IMR-90 (cell line): ENCODE measurements around the gene OVOL1. TPM values are rescaled to one million over a fixed set of nuclear protein-coding genes. Genes with fewer than 3 reads are reported as not detected.

Source experiments
- ATAC-seq: fragments of 200-7000 bp; cut with Tn5 transposase; 2 replicates; pipeline ENCODE4 v1.9.1; 2020; ENCODE audit warnings: low read depth, mild to moderate bottlenecking, moderate library complexity
- BruUV-seq: library from RNA; stranded (reverse); fragments of 400-500 nt; replicated peaks from 2 replicates; lab custom pipeline; 2021; lab: Mats Ljungman, UMichigan
- CTCF ChIA-PET: fragments of 300-600 bp; formaldehyde crosslinking; extraction: SDS; loops from one replicate; lab custom pipeline; 2021; ENCODE audit warnings: antibody characterized with exemption; lab: Yijun Ruan, JAX
- POLR2A ChIA-PET: fragments of 300-600 bp; sonication (Branson Sonifier 250); formaldehyde crosslinking; loops from one replicate; lab custom pipeline; 2022; ENCODE audit warnings: antibody characterized with exemption; ENCODE audit not compliant: unreplicated experiment; lab: Charles Lee
- DNase-seq: peaks from one replicate; pipeline ENCODE4 v3.0.0; 2013
- H2AFZ ChIP-seq: replicated peaks from 2 replicates; pipeline ENCODE3; 2013; ENCODE audit warnings: low read length, mild to moderate bottlenecking; ENCODE audit not compliant: poor library complexity
- H2AK5ac ChIP-seq: 2 replicates; pipeline ENCODE4 v1.6.1; 2013; ENCODE audit warnings: low read depth, low read length, inconsistent platforms
- H2AK9ac ChIP-seq: replicated peaks from 2 replicates; pipeline ENCODE3; 2013; ENCODE audit warnings: mild to moderate bottlenecking, low read depth, low read length, moderate library complexity; ENCODE audit not compliant: poor library complexity
- H2BK120ac ChIP-seq: 2 replicates; pipeline ENCODE4 v1.6.1; 2013; ENCODE audit warnings: low read depth, low read length, inconsistent platforms
- H2BK15ac ChIP-seq: 3 replicates; pipeline ENCODE4 v1.6.1; 2013; ENCODE audit warnings: low read depth, low read length, inconsistent platforms
- H2BK20ac ChIP-seq: 2 replicates; pipeline ENCODE4 v1.6.1; 2013; ENCODE audit warnings: low read depth, mild to moderate bottlenecking, inconsistent platforms, low read length, moderate library complexity
- H2BK5ac ChIP-seq: 2 replicates; pipeline ENCODE4 v1.6.1; 2013; ENCODE audit warnings: mild to moderate bottlenecking, low read depth, low read length, inconsistent platforms; ENCODE audit not compliant: poor library complexity, severe bottlenecking
- H3K14ac ChIP-seq: replicated peaks from 2 replicates; pipeline ENCODE4 v1.6.1; 2013; ENCODE audit warnings: low read depth, low read length, inconsistent platforms
- H3K18ac ChIP-seq: 2 replicates; pipeline ENCODE4 v1.6.1; 2013; ENCODE audit warnings: low read depth, low read length, control low read depth
- H3K23ac ChIP-seq: 2 replicates; pipeline ENCODE4 v1.6.1; 2013; ENCODE audit warnings: low read depth, low read length, inconsistent platforms
- H3K27ac ChIP-seq: 2 replicates; pipeline ENCODE4 v1.5.1; 2013; ENCODE audit warnings: mild to moderate bottlenecking, control low read depth, low read length; ENCODE audit not compliant: insufficient read depth
- H3K27me3 ChIP-seq: 2 replicates; pipeline ENCODE4 v1.6.1; 2013; ENCODE audit warnings: low read length; ENCODE audit not compliant: control insufficient read depth, insufficient read depth
- H3K36me3 ChIP-seq: 2 replicates; pipeline ENCODE4 v1.6.1; 2013; ENCODE audit warnings: low read length, mixed read lengths; ENCODE audit not compliant: control insufficient read depth, insufficient read depth
- H3K4ac ChIP-seq: 2 replicates; pipeline ENCODE4 v1.6.1; 2013; ENCODE audit warnings: low read depth, low read length, inconsistent platforms
- H3K4me1 ChIP-seq: 2 replicates; pipeline ENCODE4 v1.6.1; 2013; ENCODE audit warnings: low read length, mixed read lengths; ENCODE audit not compliant: control insufficient read depth, insufficient read depth
- H3K4me2 ChIP-seq: 2 replicates; pipeline ENCODE4 v1.6.1; 2013; ENCODE audit warnings: low read depth, mild to moderate bottlenecking, control low read depth, low read length, moderate library complexity
- H3K4me3 ChIP-seq: 2 replicates; pipeline ENCODE4 v1.5.1; 2013; ENCODE audit warnings: low read depth, mild to moderate bottlenecking, control low read depth, low read length, moderate library complexity; ENCODE audit not compliant: insufficient read depth
- H3K56ac ChIP-seq: 2 replicates; pipeline ENCODE4 v1.6.1; 2013; ENCODE audit warnings: low read length, inconsistent platforms; ENCODE audit not compliant: insufficient read depth; ENCODE audit errors: extremely low read depth
- H3K79me1 ChIP-seq, 2 experiments: 2 replicates each; pipeline ENCODE4 v1.6.1; 2013; ENCODE audit warnings: low read length in 2 of 2, inconsistent platforms in 1 of 2, low read depth in 1 of 2
- H3K9ac ChIP-seq: 2 replicates; pipeline ENCODE4 v1.6.1; 2013; ENCODE audit warnings: low read depth, low read length, control low read depth
- H3K9me1 ChIP-seq: 2 replicates; pipeline ENCODE4 v1.6.1; 2013; ENCODE audit warnings: low read length, inconsistent platforms; ENCODE audit not compliant: insufficient read depth
- H3K9me3 ChIP-seq: 2 replicates; pipeline ENCODE4 v1.6.1; 2013; ENCODE audit warnings: low read length; ENCODE audit not compliant: control insufficient read depth, insufficient read depth
- H4K20me1 ChIP-seq: 2 replicates; pipeline ENCODE4 v1.6.1; 2013; ENCODE audit warnings: low read length, inconsistent platforms; ENCODE audit not compliant: insufficient read depth
- H4K5ac ChIP-seq: 2 replicates; pipeline ENCODE4 v1.6.1; 2013; ENCODE audit warnings: mild to moderate bottlenecking, low read depth, low read length, control low read depth
- H4K8ac ChIP-seq, 2 experiments: 2 replicates each; pipeline ENCODE4 v1.6.1; 2013; ENCODE audit warnings: low read depth in 2 of 2, low read length in 2 of 2, control low read depth in 1 of 2, inconsistent platforms in 1 of 2
- H4K91ac ChIP-seq: 2 replicates; pipeline ENCODE4 v1.6.1; 2013; ENCODE audit warnings: low read depth, low read length, inconsistent platforms; ENCODE audit not compliant: insufficient read depth
- FOS ChIP-seq: fragments of 150-350 bp; IDR thresholded peaks from 2 replicates; pipeline ENCODE4 v1.6.1; 2016; ENCODE audit warnings: low read depth, low read length
- MAZ ChIP-seq: IDR thresholded peaks from 2 replicates; pipeline ENCODE4 v1.6.1; 2012; ENCODE audit warnings: low read depth, mild to moderate bottlenecking, low read length, improper control_type of control experiment, moderate library complexity, borderline replicate concordance
- RAD21 ChIP-seq: IDR thresholded peaks from 2 replicates; pipeline ENCODE4 v1.6.1; 2012; ENCODE audit warnings: low read length, improper control_type of control experiment
- WGBS, 2 experiments: methylation state at CpG; one replicate each; pipeline versions ENCODE4 v1.1.5 to v1.1.7; 2013; ENCODE audit warnings: missing lambda C conversion rate in 2 of 2; ENCODE audit not compliant: insufficient read length in 1 of 2; ENCODE audit errors: extremely low coverage in 2 of 2; 5-methylcytosine and 5-hydroxymethylcytosine counted together
- dilution Hi-C: fragments of 300-500 bp; cut with HindIII; formaldehyde crosslinking; loops from one replicate; pipeline ENCODE4 v1.14.3; 2018; ENCODE audit warnings: low sequenced_read_pairs; ENCODE audit not compliant: unreplicated experiment
- in situ Hi-C: fragments of 300-500 bp; cut with MboI; formaldehyde crosslinking; loops from 3 replicates; pipeline ENCODE4 v1.14.3; 2019; ENCODE audit warnings: low sequenced_read_pairs, inconsistent platforms, mixed read lengths
- intact Hi-C: fragments of 100-400 bp; cut with micrococcal nuclease; formaldehyde crosslinking; loops from 2 replicates; pipeline ENCODE4 v1.10.0; 2022
- polyA plus RNA-seq, 3 experiments: library from polyadenylated mRNA; depleted of rRNA; stranded (reverse); fragments of >200 nt; gene quantifications; 2 replicates each; pipeline ENCODE4 v1.2.3, GENCODE V29; 2012; ENCODE audit warnings: low replicate concordance in 1 of 3
- total RNA-seq: library from RNA; depleted of rRNA; stranded (reverse); fragments of >200 nt; gene quantifications from 2 replicates; pipeline ENCODE4 v1.2.3, GENCODE V29; 2012
- TF ChIP-seq, protein P1 (sequence below): fragments of 150-350 bp; IDR thresholded peaks from 2 replicates; pipeline ENCODE4 v1.6.1; 2017; ENCODE audit warnings: mild to moderate bottlenecking, antibody characterized with exemption, low read length, low read depth

The OVOL1 gene
- total and polyA plus RNA-seq, 2 of the 4 experiments (the other 2 are of a cell fraction): not detected

GRCh38 chr11:65743681-65744025 is 43.2 kb upstream of the OVOL1 start:
- intact Hi-C loops: no loop called here
- no peak overlapping the region for H3K56ac ChIP-seq
- no peak overlapping the region for H2BK20ac ChIP-seq
- H2BK5ac ChIP-seq: no peak overlapping the region
- no peak for TF ChIP-seq MAZ
- TF ChIP-seq FOS: no peak
- TF ChIP-seq, protein P1, sequence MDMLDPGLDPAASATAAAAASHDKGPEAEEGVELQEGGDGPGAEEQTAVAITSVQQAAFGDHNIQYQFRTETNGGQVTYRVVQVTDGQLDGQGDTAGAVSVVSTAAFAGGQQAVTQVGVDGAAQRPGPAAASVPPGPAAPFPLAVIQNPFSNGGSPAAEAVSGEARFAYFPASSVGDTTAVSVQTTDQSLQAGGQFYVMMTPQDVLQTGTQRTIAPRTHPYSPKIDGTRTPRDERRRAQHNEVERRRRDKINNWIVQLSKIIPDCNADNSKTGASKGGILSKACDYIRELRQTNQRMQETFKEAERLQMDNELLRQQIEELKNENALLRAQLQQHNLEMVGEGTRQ: no peak
- TF ChIP-seq RAD21: no peak
- H4K8ac ChIP-seq: no peak overlapping the region
- H4K91ac ChIP-seq: no peak overlapping the region
- ChIA-PET POLR2A (no interaction called here), CTCF (no interaction called here)
- no peak overlapping the region for H2AFZ ChIP-seq
- no peak overlapping the region for H2BK15ac ChIP-seq
- 85% methylated on average over 6 of the region's 10 CpGs; no CpG with 5 or more reads in 1 of the 2 experiments for WGBS, 2 experiments
- no peak overlapping the region for H3K4me3 ChIP-seq
- no peaks in the 10 kb centered on the region for H3K79me1 ChIP-seq
- H3K9me3 ChIP-seq: no peaks in the 10 kb centered on the region
- H3K4me2 ChIP-seq: no peak overlapping the region
- in situ Hi-C loops: no loop called here
- BruUV-seq: no TSS peak
- no peak overlapping the region for H3K9ac ChIP-seq
- peaks cover 1% of the 10 kb centered on the region for H3K27me3 ChIP-seq
- no peak overlapping the region for H4K5ac ChIP-seq
- no peak overlapping the region for H2AK9ac ChIP-seq
- no peak overlapping the region for H3K23ac ChIP-seq
- DNase-seq: no peak
- no peaks in the 10 kb centered on the region for H3K4me1 ChIP-seq
- H3K36me3 ChIP-seq: no peaks in the 10 kb centered on the region
- no peak overlapping the region for H3K4ac ChIP-seq
- no peak for ATAC-seq
- no peak overlapping the region for H3K18ac ChIP-seq
- H2BK120ac ChIP-seq: no peak overlapping the region
- H3K14ac ChIP-seq: no peak overlapping the region
- H3K9me1 ChIP-seq: peaks cover 2% of the 10 kb centered on the region; the same call in 1 of the 2 replicates
- H2AK5ac ChIP-seq: no peak overlapping the region
- H4K20me1 ChIP-seq: no peaks in the 10 kb centered on the region
- no peak overlapping the region for H3K27ac ChIP-seq
- dilution Hi-C loops: no loop called here
